Smooth muscle cell (in vitro differentiated cells): Measurements from ENCODE around the gene TSPAN13. TPM values are rescaled to one million over a fixed set of nuclear protein-coding genes. Genes with fewer than 3 reads are reported as not detected.
A peak's percentile ranks its signal among the peaks of the same experiment; 100 is the strongest.

Experiments
- DNase-seq: peaks from one replicate; lab custom pipeline; 2025; ENCODE audit not compliant: unreplicated experiment; lab: John Stamatoyannopoulos, UW
- H2AFZ ChIP-seq: fragments of 200-600 bp; sonication (generic); 2 replicates; pipeline ENCODE4 v1.6.0; 2016; ENCODE audit warnings: antibody characterized with exemption, low read depth, mild to moderate bottlenecking
- H3F3A ChIP-seq: fragments of 200-600 bp; sonication (generic); 2 replicates; pipeline ENCODE4 v1.6.0; 2017; ENCODE audit warnings: antibody characterized with exemption, low read depth
- H3K27ac ChIP-seq: fragments of 200-600 bp; sonication (generic); 2 replicates; pipeline ENCODE4 v1.5.1; 2016; ENCODE audit warnings: low read depth, mild to moderate bottlenecking
- H3K27me3 ChIP-seq: fragments of 200-600 bp; sonication (generic); 2 replicates; pipeline ENCODE4 v1.6.1; 2016; ENCODE audit warnings: low read depth, mild to moderate bottlenecking
- H3K36me3 ChIP-seq: fragments of 200-600 bp; sonication (generic); 2 replicates; pipeline ENCODE4 v1.5.1; 2016; ENCODE audit warnings: low read depth
- H3K4me1 ChIP-seq: fragments of 200-600 bp; sonication (generic); 2 replicates; pipeline ENCODE4 v1.5.1; 2016; ENCODE audit warnings: low read depth
- H3K4me2 ChIP-seq: fragments of 200-600 bp; sonication (generic); 2 replicates; pipeline ENCODE4 v1.6.0; 2016; ENCODE audit warnings: mild to moderate bottlenecking
- H3K4me3 ChIP-seq: fragments of 200-600 bp; sonication (generic); 2 replicates; pipeline ENCODE4 v1.5.1; 2016; ENCODE audit warnings: mild to moderate bottlenecking
- H3K79me2 ChIP-seq: fragments of 200-600 bp; sonication (generic); 2 replicates; pipeline ENCODE4 v1.6.0; 2016; ENCODE audit warnings: low read depth, mild to moderate bottlenecking
- H3K9ac ChIP-seq: fragments of 200-600 bp; sonication (generic); 2 replicates; pipeline ENCODE4 v1.6.0; 2016; ENCODE audit warnings: low read depth
- H3K9me3 ChIP-seq: fragments of 200-600 bp; sonication (generic); replicated peaks from 2 replicates; pipeline ENCODE4 v1.5.1; 2016; ENCODE audit warnings: low read depth
- H4K20me1 ChIP-seq: fragments of 200-600 bp; sonication (generic); 2 replicates; pipeline ENCODE4 v1.6.0; 2016; ENCODE audit warnings: low read depth
- WGBS: methylation state at CpG from one replicate; pipeline ENCODE4 v1.1.7; 2016; ENCODE audit warnings: low lambda C conversion rate; 5-methylcytosine and 5-hydroxymethylcytosine counted together
- polyA plus RNA-seq: library from polyadenylated mRNA; unstranded; fragments of >200 nt; fragmentation: Nextera tagmentation; extraction: Ambion mirVana; gene quantifications from 2 replicates; pipeline ENCODE4 v1.2.1, GENCODE V29; 2016
- total RNA-seq: library from RNA; depleted of rRNA; stranded (reverse); fragments of >200 nt; gene quantifications from 2 replicates; pipeline ENCODE4 v1.2.3, GENCODE V29; 2014
- TF ChIP-seq, protein P1 (sequence below): fragments of 200-600 bp; sonication (generic); IDR thresholded peaks from 2 replicates; pipeline ENCODE4 v1.5.1; 2017; ENCODE audit warnings: borderline replicate concordance, mild to moderate bottlenecking, antibody characterized with exemption; ENCODE audit not compliant: insufficient read depth, poor library complexity, severe bottlenecking

Gene TSPAN13
- total and polyA plus RNA-seq, 2 experiments from 2014 or later, result 103 to 142 TPM

DNA sequence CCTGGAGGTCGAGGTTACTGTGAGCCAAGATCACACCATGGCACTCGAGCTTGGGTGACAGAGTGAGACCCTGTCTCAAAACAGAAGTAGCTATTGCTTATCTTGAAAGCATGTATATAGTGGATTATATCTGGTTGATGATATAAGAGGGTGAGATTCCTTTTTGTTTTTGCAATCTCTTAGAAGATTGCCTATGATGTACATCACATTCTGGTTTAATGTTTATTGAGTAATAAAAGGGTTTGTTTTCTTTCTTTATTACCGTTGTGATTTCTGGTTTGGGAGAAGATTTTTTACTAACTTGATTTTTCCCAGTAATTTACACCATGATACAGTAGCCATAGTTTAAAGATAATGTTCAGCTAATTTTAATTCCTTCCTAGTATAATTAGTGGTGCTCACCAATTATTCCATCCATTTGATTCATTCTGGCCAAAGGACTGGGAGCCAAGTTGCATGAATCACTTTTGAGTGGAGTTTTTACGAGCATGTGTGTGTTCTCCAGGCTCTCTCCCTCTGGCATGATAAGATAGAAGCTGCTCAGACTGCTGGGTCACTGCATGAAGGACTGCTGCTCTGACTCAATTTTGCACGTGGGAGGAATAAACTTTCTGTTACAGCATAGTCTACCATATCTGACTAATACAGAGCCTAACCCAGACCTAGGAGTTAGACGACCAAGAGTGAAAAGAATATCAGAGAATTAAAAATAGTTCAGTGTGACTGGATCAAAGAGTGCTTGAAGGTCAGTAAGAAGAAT is 13.5 kb upstream of the TSPAN13 start:
- H3K27me3 ChIP-seq, result no peaks in the 10 kb centered on the region
- no peak for DNase-seq
- H3K4me2 ChIP-seq, result peak overlapping the region; percentile 63
- no peak overlapping the region for H3K4me3 ChIP-seq
- H3K36me3 ChIP-seq, result no peaks in the 10 kb centered on the region
- peak overlapping the region; percentile 60 for H3K9ac ChIP-seq
- WGBS, result 13% methylated on average over 6 of the region's 6 CpGs
- peaks cover 22% of the 10 kb centered on the region for H3K4me1 ChIP-seq
- H3F3A ChIP-seq, result peaks cover 18% of the 10 kb centered on the region
- no peaks in the 10 kb centered on the region for H3K9me3 ChIP-seq
- no peaks in the 10 kb centered on the region for H4K20me1 ChIP-seq
- no peak overlapping the region for H2AFZ ChIP-seq
- peak overlapping the region; percentile 95 for H3K27ac ChIP-seq
- no peaks in the 10 kb centered on the region for H3K79me2 ChIP-seq
- TF ChIP-seq, protein P1, sequence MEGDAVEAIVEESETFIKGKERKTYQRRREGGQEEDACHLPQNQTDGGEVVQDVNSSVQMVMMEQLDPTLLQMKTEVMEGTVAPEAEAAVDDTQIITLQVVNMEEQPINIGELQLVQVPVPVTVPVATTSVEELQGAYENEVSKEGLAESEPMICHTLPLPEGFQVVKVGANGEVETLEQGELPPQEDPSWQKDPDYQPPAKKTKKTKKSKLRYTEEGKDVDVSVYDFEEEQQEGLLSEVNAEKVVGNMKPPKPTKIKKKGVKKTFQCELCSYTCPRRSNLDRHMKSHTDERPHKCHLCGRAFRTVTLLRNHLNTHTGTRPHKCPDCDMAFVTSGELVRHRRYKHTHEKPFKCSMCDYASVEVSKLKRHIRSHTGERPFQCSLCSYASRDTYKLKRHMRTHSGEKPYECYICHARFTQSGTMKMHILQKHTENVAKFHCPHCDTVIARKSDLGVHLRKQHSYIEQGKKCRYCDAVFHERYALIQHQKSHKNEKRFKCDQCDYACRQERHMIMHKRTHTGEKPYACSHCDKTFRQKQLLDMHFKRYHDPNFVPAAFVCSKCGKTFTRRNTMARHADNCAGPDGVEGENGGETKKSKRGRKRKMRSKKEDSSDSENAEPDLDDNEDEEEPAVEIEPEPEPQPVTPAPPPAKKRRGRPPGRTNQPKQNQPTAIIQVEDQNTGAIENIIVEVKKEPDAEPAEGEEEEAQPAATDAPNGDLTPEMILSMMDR, result no peak

DNA sequence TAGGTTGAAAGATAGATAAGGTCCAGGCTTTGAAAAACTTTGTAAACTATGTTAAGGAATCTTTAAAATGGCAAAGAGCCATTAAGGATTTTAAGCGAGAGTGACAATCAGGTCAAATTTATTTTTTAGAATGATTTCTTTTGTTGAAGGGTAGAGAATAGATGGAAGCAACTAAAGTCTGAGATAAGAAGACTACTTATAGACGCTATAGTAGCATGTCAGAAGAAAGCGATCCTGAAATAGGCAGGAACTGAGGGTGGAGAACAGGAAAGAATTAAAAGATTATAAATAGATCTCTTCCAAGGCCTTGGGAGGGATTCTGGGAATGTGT is 13.0 kb upstream of the TSPAN13 start:
- H3K9ac ChIP-seq, result peak overlapping the region; percentile 60
- H3K4me3 ChIP-seq, result no peak overlapping the region
- peaks cover 22% of the 10 kb centered on the region for H3K4me1 ChIP-seq
- no peaks in the 10 kb centered on the region for H4K20me1 ChIP-seq
- DNase-seq, result no peak
- H3K27me3 ChIP-seq, result no peaks in the 10 kb centered on the region
- peaks cover 18% of the 10 kb centered on the region for H3F3A ChIP-seq
- no peaks in the 10 kb centered on the region for H3K36me3 ChIP-seq
- TF ChIP-seq, protein P1, result no peak
- no peaks in the 10 kb centered on the region for H3K9me3 ChIP-seq
- H3K4me2 ChIP-seq, result peak overlapping the region; percentile 63
- peak overlapping the region; percentile 95 for H3K27ac ChIP-seq
- no peaks in the 10 kb centered on the region for H3K79me2 ChIP-seq
- H2AFZ ChIP-seq, result no peak overlapping the region
- WGBS, result 26% methylated on average over 3 of the region's 3 CpGs

DNA sequence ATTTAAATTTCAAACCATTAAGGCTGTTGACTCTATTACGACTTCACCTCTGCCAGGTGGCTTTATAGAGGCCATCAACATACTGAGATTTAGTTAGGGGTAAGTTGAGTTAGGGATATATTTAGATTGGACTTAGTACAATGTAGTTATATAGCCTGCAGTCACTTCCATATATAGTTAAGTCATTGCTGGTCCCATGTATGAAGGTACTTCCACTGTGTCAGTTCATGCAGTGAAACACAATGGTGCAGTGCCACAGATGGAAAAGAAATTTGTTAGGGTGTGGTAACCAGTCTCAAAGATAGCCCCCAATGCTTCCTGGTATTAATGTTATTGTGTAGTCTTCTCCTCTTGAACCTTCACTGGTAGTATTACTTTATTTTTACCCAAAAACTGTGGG is 12.6 kb upstream of the TSPAN13 start:
- Histone ChIP-seq H3K4me1 (peaks cover 26% of the 10 kb centered on the region), H2AFZ (no peak overlapping the region), H3K36me3 (no peaks in the 10 kb centered on the region), H3K27ac (peak overlapping the region; percentile 95), H4K20me1 (no peaks in the 10 kb centered on the region), H3K4me3 (no peak overlapping the region), H3K9me3 (no peaks in the 10 kb centered on the region), H3K79me2 (no peaks in the 10 kb centered on the region), H3K4me2 (peak overlapping the region; percentile 63), H3K27me3 (no peaks in the 10 kb centered on the region), H3K9ac (peak overlapping the region; percentile 60), H3F3A (peaks cover 18% of the 10 kb centered on the region)
- TF ChIP-seq, protein P1, result no peak
- 82% methylated on average over 1 of the region's 1 CpG for whole genome bisulfite sequencing
- DNase-seq, result no peak

DNA sequence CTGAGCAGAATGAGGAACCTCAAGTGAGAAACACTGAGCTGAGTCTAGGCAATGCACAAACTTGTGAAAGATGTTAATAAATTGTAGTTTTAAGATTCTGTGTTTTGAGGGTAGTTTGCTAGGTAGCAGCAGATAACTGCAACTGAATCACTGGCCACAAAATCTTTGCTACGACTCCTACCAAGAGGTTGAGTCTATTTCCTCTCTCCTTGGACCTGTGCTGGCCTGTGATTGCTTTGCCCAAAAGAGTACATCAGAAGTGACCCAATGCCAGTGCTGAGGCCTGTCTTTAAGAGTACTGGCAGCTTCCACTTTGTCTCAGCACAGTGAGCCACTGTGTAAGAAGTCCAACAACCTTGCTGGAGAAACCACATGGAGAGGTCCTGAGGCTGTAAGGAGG is 11.9 kb upstream of the TSPAN13 start:
- Histone ChIP-seq H3K27ac (peak overlapping the region; percentile 95), H3K4me2 (peak overlapping the region; percentile 63), H3K9ac (no peak overlapping the region), H3K79me2 (no peaks in the 10 kb centered on the region), H3K36me3 (no peaks in the 10 kb centered on the region), H4K20me1 (no peaks in the 10 kb centered on the region), H2AFZ (no peak overlapping the region), H3K4me3 (no peak overlapping the region), H3K9me3 (no peaks in the 10 kb centered on the region), H3F3A (peaks cover 18% of the 10 kb centered on the region), H3K27me3 (no peaks in the 10 kb centered on the region), H3K4me1 (peaks cover 27% of the 10 kb centered on the region)
- TF ChIP-seq, protein P1, result no peak
- WGBS, result 83% methylated on average over 1 of the region's 1 CpG
- no peak for DNase-seq
